GM13976 (cell line): ENCODE measurements around the gene RABL6.

Source experiments
- DNase-seq: peaks from one replicate; pipeline ENCODE4 v3.0.0; 2012; ENCODE audit warnings: low spot score
- CTCF ChIP-seq: IDR thresholded peaks from 2 replicates; pipeline ENCODE4 v1.5.1; 2012; ENCODE audit warnings: borderline replicate concordance, mild to moderate bottlenecking; ENCODE audit not compliant: insufficient read depth; ENCODE audit errors: extremely low read depth, missing control alignments, control extremely low read depth
- in situ Hi-C: fragments of 300-500 bp; cut with MboI; formaldehyde crosslinking; loops from one replicate; pipeline ENCODE4 v1.12.0; 2022; ENCODE audit warnings: low sequenced_read_pairs, mixed read lengths, inconsistent platforms; ENCODE audit not compliant: unreplicated experiment

RABL6 gene

DNA sequence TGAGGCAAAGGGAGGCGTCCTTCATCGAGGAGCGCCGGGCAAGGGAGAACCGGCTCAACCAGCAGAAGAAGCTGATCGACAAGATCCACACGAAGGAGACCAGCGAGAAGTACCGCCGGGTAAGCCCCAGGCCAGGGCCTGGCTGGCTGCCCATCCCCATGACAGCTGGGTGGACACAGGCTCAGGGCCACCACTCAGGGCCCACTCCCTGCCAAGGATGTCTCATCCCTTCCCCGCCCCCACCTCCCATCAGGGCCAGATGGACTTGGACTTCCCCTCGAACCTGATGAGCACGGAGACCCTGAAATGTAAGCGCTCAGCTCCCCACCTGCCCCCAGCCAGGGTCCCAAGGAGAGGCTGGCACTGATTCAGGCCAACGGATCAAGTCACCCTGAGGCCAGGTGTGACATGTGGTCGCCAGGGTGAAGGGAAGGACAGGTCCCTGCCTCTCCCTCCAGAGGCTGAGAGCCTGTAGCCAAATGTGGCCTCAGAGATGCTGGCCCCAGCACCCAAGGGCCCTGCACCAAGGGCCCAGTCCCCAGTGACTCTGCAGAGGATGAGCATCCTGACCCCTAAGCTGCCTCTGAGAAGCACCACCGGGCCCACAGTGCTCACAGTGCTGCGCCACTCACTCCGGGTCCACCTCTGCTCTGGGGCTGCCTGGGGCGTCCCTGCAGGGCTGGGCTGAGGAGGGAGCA is 3.1 kb upstream of the RABL6 start:
- TF ChIP-seq CTCF = no peak
- in situ Hi-C loops = no loop called here
- DNase-seq = no peak

DNA sequence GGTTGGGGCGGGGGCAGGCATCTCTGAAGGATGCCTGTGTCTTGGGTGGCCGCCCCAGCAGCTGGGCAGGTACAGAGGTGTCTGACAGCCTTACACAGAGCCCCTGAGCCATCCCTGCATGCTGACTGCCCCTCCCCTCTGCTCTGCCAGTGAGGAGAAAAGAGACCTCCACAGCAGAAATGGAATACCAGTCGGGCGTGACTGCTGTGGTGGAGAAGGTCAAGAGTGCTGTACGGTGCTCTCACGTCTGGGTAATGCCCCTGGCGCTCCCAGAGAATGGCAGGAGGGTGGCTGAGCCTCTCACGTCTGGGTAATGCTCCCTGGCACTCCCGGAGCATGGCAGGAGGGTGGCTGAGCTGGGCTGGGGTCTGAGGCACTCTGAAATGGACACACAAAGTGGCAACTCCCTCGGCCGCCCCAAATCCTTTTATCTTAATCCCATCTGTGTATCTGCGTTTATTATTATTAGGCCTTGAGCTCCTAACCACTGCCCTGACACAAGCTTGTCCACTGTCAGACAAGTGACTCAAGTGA is 2.5 kb upstream of the RABL6 start:
- DNase-seq = no peak
- in situ Hi-C loops = no loop called here
- TF ChIP-seq CTCF = no peak

DNA sequence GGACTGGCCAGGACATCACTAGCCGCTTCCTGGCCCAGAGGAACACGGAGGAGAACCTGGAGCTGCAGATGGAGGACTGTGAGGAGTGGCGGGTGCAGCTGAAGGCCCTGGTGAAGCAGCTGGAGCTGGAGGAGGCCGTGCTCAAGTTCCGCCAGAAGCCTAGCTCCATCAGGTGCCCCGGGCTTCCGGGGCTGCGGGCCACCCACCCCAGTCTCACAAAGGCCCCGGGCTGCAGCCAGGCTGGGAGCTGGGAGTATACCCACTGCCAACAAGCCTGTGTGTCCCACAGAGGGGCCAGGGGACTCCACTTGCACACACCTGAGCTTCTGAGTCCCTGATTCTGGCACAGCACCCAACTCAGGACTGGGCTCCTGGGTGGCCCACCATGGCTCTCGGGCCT is 1.7 kb upstream of the RABL6 start:
- DNase-seq = no peak
- no peak for TF ChIP-seq CTCF
- in situ Hi-C loops = no loop called here

DNA sequence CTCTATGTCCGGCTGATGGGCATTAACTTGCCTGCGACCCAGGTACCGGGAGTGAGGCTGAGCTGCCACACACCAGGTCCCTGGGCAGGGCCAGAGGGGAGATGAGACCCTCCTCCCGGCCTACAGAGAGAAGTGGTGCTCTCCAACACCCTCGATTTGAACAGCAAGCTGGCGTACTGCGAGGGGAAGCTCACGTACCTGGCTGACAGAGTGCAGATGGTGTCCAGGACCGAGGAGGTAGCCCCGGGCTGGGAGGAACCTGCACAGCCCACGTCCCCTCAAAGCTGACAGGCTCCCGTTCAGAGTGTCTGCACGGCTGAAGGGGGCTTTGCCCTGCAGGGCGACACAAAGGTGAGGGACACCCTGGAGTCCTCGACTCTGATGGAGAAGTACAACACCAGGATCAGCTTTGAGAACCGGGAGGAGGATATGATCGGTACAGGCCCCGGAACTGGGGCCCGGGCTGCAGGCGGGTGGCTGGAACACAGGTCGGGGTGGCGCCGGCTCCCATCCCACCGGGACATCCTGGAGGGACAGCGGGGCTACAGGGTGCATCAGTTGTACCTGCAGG is 1.0 kb upstream of the RABL6 start:
- no peak for DNase-seq
- in situ Hi-C loops = no loop called here
- no peak for TF ChIP-seq CTCF

- peak; percentile 60 for DNase-seq
- in situ Hi-C loops = no loop called here
- no peak for TF ChIP-seq CTCF
Observed at GRCh38 chr9:136808075-136808805, 492 bp downstream of the RABL6 start.

- in situ Hi-C loops = no loop called here
- DNase-seq = no peak
- no peak for TF ChIP-seq CTCF
Observed at GRCh38 chr9:136808806-136809158, 1.0 kb downstream of the RABL6 start.
